HepG2 (cell line): ENCODE data around the gene BOLL. TPM values are rescaled to one million over a fixed set of nuclear protein-coding genes. Genes with fewer than 3 reads are reported as not detected.

Experiments
- ATF5 ChIP-seq: sonication (generic); formaldehyde crosslinking; IDR thresholded peaks from 2 replicates; pipeline ENCODE4 v1.4.0; 2020; ENCODE audit warnings: mild to moderate bottlenecking, low read depth, missing genetic modification reagents
- CTCF ChIP-seq: sonication (generic); formaldehyde crosslinking; IDR thresholded peaks from 2 replicates; pipeline ENCODE4 v1.5.0; 2020; ENCODE audit warnings: mild to moderate bottlenecking, missing genetic modification reagents, moderate library complexity
- DPF2 ChIP-seq: sonication (generic); formaldehyde crosslinking; IDR thresholded peaks from 2 replicates; pipeline ENCODE4 v1.4.0; 2020; ENCODE audit warnings: mild to moderate bottlenecking, low read depth, missing genetic modification reagents, borderline replicate concordance
- FUBP1 ChIP-seq: sonication (generic); formaldehyde crosslinking; IDR thresholded peaks from 2 replicates; pipeline ENCODE4 v1.5.1; 2020; ENCODE audit warnings: missing genetic modification reagents, mild to moderate bottlenecking, borderline replicate concordance
- MLX ChIP-seq: IDR thresholded peaks from 2 replicates; pipeline ENCODE4 v1.6.1; 2016
- PBX3 ChIP-seq: sonication (generic); formaldehyde crosslinking; IDR thresholded peaks from 2 replicates; pipeline ENCODE4 v1.8.1; 2023; ENCODE audit warnings: missing genetic modification reagents, inconsistent platforms, borderline replicate concordance
- XRCC5 ChIP-seq: fragments of 200-400 bp; formaldehyde crosslinking; optimal IDR thresholded peaks from 2 replicates; pipeline ENCODE3; 2017; ENCODE audit warnings: mild to moderate bottlenecking, low read length
- YEATS4 ChIP-seq: sonication (generic); formaldehyde crosslinking; IDR thresholded peaks from 2 replicates; pipeline ENCODE4 v1.4.0; 2020; ENCODE audit warnings: missing genetic modification reagents, borderline replicate concordance
- ZNF564 ChIP-seq: sonication (generic); formaldehyde crosslinking; IDR thresholded peaks from 2 replicates; pipeline ENCODE4 v1.8.1; 2023; ENCODE audit warnings: mild to moderate bottlenecking, missing genetic modification reagents
- ZNF615 ChIP-seq: sonication (generic); formaldehyde crosslinking; IDR thresholded peaks from 2 replicates; pipeline ENCODE4 v1.5.0; 2020; ENCODE audit warnings: mild to moderate bottlenecking, missing genetic modification reagents, borderline replicate concordance
- ZNF770 ChIP-seq: sonication (generic); formaldehyde crosslinking; IDR thresholded peaks from 2 replicates; pipeline ENCODE4 v1.5.0; 2020; ENCODE audit warnings: mild to moderate bottlenecking, missing genetic modification reagents
- ZNF878 ChIP-seq: sonication (generic); formaldehyde crosslinking; IDR thresholded peaks from 2 replicates; pipeline ENCODE4 v1.8.1; 2023; ENCODE audit warnings: mild to moderate bottlenecking, missing genetic modification reagents, moderate library complexity
- ZSCAN25 ChIP-seq: sonication (generic); formaldehyde crosslinking; IDR thresholded peaks from 2 replicates; pipeline ENCODE4 v1.8.0; 2022; ENCODE audit warnings: mild to moderate bottlenecking, missing genetic modification reagents
- polyA plus RNA-seq, 8 experiments: library from polyadenylated mRNA; depleted of rRNA in 3 of 8; stranded (reverse) in 7 of 8; unstranded in 1 of 8; fragments of >200 nt; fragmentation: Illumina TruSeq in 4 of 8; extraction: Trizol in 4 of 8; gene quantifications; 2 replicates each; pipeline versions ENCODE4 v1.2.1 to v1.2.3, GENCODE V29; 2011 to 2016; ENCODE audit warnings: low read depth in 4 of 8, missing spikeins in 1 of 8, mixed read lengths in 1 of 8; ENCODE audit not compliant: insufficient read depth in 1 of 8
- total RNA-seq, 5 experiments: library from RNA; depleted of rRNA; stranded (reverse); fragments of >200 nt; fragmentation: Illumina TruSeq; extraction: Trizol; gene quantifications; 2 replicates each; pipeline ENCODE4 v1.2.3, GENCODE V29; 2016; ENCODE audit warnings: low read depth in 1 of 5

BOLL gene
- total and polyA plus RNA-seq, 2 of the 13 experiments (the other 11 are each of a cell fraction or from before 2014, with no cell fraction given): not detected

GRCh38 chr2:197804049-197804757 is 19.1 kb upstream of the BOLL start, which contains the start of gene PLCL1 (continued):
- peak; percentile 92; the same call in 1 of the 2 replicates for TF ChIP-seq PBX3 (CRISPR knock-in tag)
- no peak for TF ChIP-seq ATF5 (CRISPR knock-in tag)
- TF ChIP-seq DPF2 (CRISPR knock-in tag): no peak
- TF ChIP-seq ZNF615 (CRISPR knock-in tag): no peak
- no peak for TF ChIP-seq MLX
- TF ChIP-seq ZNF770 (CRISPR knock-in tag): peak; percentile 75
- TF ChIP-seq CTCF (CRISPR knock-in tag): no peak
- TF ChIP-seq FUBP1 (CRISPR knock-in tag): no peak
- no peak for TF ChIP-seq ZNF878 (CRISPR knock-in tag)
- 0 out of 2 replicates have a peak, but pooled peaks have one; percentile 28 for TF ChIP-seq ZSCAN25
- peak; percentile 48 for TF ChIP-seq YEATS4 (CRISPR knock-in tag)
- no peak for TF ChIP-seq ZNF564 (CRISPR knock-in tag)
- TF ChIP-seq XRCC5: peak; percentile 59
